SJSA1 (cell line): Measurements from ENCODE around the gene DYNC1LI1. TPM values are rescaled to one million over a fixed set of nuclear protein-coding genes. Genes with fewer than 3 reads are reported as not detected.

ENCODE experiments used
- DNase-seq, 2 experiments: peaks; one replicate each; pipeline ENCODE4 v3.0.0-alpha.2; 2015 to 2020; ENCODE audit warnings: low spot score in 2 of 2, low read depth in 1 of 2
- H3K27ac ChIP-seq: fragments of 250-450 bp; sonication (Bioruptor Pico); 2 replicates; pipeline ENCODE4 v1.5.1; 2020; ENCODE audit warnings: mild to moderate bottlenecking, moderate library complexity
- H3K27me3 ChIP-seq: fragments of 250-450 bp; sonication (Bioruptor Pico); replicated peaks from 2 replicates; pipeline ENCODE4 v1.5.1; 2020; ENCODE audit warnings: mild to moderate bottlenecking, moderate library complexity
- H3K36me3 ChIP-seq: fragments of 250-450 bp; sonication (Bioruptor Pico); 2 replicates; pipeline ENCODE4 v1.5.1; 2020; ENCODE audit warnings: mild to moderate bottlenecking
- H3K4me1 ChIP-seq: fragments of 250-450 bp; sonication (Bioruptor Pico); replicated peaks from 2 replicates; pipeline ENCODE4 v1.6.1; 2021; ENCODE audit warnings: mild to moderate bottlenecking
- H3K4me3 ChIP-seq: fragments of 250-450 bp; sonication (Bioruptor Pico); 2 replicates; pipeline ENCODE4 v1.5.1; 2020; ENCODE audit warnings: mild to moderate bottlenecking
- H3K9me3 ChIP-seq: fragments of 250-450 bp; sonication (Bioruptor Pico); replicated peaks from 2 replicates; pipeline ENCODE4 v1.5.1; 2020; ENCODE audit warnings: mild to moderate bottlenecking
- total RNA-seq: library from RNA; depleted of rRNA; stranded (reverse); fragments of >200 nt; shearing (Covaris generic); gene quantifications from 2 replicates; pipeline ENCODE4 v1.2.3, GENCODE V29; 2014

Gene DYNC1LI1
- total RNA-seq, 1 experiment from 2014 or later, result 67.0 TPM

DNA sequence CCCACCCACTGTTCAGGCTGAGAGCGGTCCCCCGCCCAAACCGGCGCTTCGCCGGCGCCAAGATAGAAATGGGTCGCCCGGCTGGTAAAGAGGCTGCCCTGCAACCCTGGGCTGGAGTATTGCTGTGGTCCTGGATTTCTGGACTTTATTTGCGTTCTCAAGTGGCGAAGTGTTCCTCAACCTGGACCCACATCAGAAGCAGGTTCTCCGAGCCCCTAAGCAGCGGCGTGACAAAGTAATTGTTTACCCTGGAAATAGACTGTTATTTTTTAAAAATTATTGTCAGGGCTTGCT lies 481 bp upstream of the DYNC1LI1 start:
- H3K27me3 ChIP-seq, result no peaks in the 10 kb centered on the region
- peaks cover 11% of the 10 kb centered on the region for H3K36me3 ChIP-seq
- H3K9me3 ChIP-seq, result peaks cover 3% of the 10 kb centered on the region; the same call in 1 of the 2 replicates
- peak overlapping the region; percentile 99 for H3K4me3 ChIP-seq
- H3K27ac ChIP-seq, result peak overlapping the region; percentile 97
- DNase-seq, result no peak
- H3K4me1 ChIP-seq, result peaks cover 28% of the 10 kb centered on the region

DNA sequence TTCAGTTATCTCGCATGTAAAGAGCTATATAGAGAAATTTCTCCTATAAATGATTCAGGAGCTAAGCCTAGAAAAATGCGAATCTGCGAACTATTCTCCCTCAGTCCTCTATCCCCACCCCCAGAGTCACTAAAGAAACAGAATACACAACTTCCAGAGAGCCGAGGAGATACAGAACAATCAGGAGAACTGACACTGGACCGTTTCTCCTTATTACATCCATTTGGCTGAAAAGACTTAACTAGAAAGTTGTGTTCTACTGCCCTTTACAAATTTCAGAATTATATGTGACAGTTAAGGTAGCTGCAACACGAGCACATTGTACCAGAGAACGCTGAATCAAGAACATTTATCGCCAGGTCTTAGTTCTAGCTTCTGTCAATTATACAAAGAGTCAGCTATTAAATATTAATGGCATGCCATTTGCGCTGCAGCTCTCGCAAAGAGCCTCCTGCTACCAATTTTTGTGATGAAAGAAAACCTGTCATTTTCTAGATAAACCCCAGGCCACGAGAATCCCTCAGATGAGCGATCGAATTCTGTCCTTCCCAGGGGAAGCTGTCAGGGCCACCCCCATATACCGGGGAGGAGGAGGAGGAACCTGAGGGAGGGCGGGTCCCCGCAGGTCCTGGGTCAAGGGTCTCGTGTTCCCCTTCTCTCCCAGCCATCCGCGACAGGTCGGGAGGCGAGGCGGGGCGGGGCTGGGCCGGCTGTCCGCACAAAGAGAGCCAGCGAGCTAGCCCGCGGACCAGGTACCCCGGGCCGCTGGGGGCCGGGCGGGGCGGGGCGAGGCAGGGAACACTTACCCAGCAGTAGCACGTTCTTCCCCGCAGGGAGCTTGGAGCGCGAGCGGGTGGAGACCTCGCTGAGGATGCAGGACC lies 878 bp downstream of the DYNC1LI1 start:
- Histone ChIP-seq H3K9me3 (peaks cover 3% of the 10 kb centered on the region; the same call in 1 of the 2 replicates), H3K27ac (peak overlapping the region; percentile 97), H3K27me3 (no peaks in the 10 kb centered on the region), H3K4me1 (peaks cover 26% of the 10 kb centered on the region), H3K36me3 (peaks cover 21% of the 10 kb centered on the region), H3K4me3 (peak overlapping the region; percentile 99)
- peak; percentile 28 to 60 for DNase-seq

DNA sequence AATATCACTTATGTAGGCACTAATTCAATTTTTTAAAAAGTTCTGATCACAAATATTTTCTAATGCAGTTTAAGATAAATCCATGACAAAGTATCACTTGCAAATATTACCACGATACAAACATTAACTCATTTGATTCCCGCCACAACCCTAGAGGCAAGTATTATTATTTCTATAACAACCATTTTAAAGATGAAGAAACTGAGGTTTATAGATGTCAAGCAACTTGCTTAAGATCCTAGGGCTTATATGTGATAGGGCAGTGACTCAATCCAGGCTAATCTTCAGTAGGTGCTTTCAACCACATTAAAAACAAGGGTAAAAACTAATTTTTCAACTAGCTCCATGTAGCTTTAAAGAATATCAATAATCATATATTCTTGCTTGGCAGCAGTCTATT lies 1.7 kb downstream of the DYNC1LI1 start:
- H3K4me3 ChIP-seq, result peak overlapping the region; percentile 99
- peaks cover 30% of the 10 kb centered on the region for H3K36me3 ChIP-seq
- H3K4me1 ChIP-seq, result peaks cover 26% of the 10 kb centered on the region
- peaks cover 3% of the 10 kb centered on the region; the same call in 1 of the 2 replicates for H3K9me3 ChIP-seq
- H3K27me3 ChIP-seq, result no peaks in the 10 kb centered on the region
- no peak overlapping the region for H3K27ac ChIP-seq
- DNase-seq, result no peak

DNA sequence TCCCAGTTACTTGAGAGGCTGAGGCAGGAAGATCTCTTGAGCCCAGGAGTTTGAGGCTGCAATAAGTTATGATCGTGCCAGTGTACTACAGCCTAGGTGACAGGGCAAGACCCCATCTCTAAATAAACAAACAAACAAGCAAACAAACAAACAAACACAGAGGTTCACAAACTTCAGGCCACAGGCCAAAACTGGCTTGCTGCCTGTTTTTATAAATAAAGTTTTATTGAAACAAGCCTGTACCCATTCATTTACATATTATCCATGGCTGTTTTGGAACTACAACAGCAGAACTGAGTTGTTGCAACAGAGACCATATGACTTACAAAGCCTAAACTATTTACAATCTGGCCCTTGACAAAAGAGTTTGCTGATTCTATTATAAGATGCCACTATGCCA lies 6.5 kb downstream of the DYNC1LI1 start:
- no peak overlapping the region for H3K4me3 ChIP-seq
- no peaks in the 10 kb centered on the region for H3K9me3 ChIP-seq
- peaks cover 4% of the 10 kb centered on the region; the same call in 1 of the 2 replicates for H3K4me1 ChIP-seq
- H3K27ac ChIP-seq, result no peak overlapping the region
- no peak for DNase-seq
- H3K27me3 ChIP-seq, result no peaks in the 10 kb centered on the region
- peaks cover 28% of the 10 kb centered on the region for H3K36me3 ChIP-seq

DNA sequence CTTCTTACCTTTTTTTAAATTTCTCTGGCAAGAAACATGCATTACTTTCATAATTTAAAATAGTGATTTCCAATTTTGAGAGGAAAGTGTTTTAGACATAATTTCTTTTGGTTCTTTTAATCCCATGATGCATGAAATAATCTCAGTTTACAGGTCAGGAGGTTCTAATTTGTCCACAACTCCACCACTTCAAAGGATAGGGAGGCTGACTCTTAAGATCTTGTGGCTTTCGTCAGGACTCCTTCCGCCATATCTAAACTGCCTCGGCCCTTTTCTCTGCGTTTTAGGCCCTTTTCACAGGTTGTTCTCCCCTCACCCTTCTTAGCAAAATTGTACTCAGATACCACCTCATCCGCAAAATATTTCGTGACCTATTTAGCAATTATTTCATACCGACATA lies 8.0 kb downstream of the DYNC1LI1 start:
- Histone ChIP-seq H3K4me1 (no peaks in the 10 kb centered on the region), H3K27me3 (no peaks in the 10 kb centered on the region), H3K9me3 (no peaks in the 10 kb centered on the region), H3K27ac (no peak overlapping the region), H3K36me3 (peaks cover 28% of the 10 kb centered on the region), H3K4me3 (no peak overlapping the region)
- no peak for DNase-seq

DNA sequence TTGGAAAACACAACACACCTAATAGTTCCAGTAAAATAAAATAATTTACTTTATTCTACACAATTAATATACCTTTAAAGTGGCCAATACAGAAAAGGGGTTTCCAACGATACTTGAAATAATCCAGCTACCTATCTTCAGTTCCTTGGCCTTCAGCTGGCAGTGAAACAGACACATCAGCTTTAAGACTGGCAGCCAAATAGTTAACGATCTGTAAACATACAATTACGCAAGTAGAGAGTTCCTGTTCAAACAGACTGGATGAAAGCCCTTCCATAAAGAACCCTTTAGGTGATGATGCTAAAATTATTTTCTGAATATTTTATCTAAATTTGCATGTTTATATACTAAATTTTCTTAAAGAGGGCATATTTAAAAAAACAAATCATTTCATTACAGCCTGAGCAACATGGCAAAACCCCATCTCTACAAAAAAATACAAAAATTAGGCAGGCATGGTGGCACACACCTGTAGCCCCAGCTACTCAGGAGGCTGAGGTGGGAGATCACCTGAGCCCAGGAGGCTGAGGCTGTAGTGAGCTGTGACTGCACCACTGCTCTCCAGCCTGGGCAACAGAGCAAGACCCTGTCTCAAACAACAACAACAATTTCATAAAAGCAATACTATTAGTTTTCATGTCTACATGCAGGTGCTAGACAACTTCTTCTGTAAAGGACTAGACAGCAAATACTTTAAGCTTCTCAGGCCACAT lies 12.9 kb downstream of the DYNC1LI1 start:
- DNase-seq, result no peak
- Histone ChIP-seq H3K36me3 (peaks cover 3% of the 10 kb centered on the region; the same call in 1 of the 2 replicates), H3K27ac (no peak overlapping the region), H3K4me3 (no peak overlapping the region), H3K4me1 (no peaks in the 10 kb centered on the region), H3K9me3 (no peaks in the 10 kb centered on the region), H3K27me3 (no peaks in the 10 kb centered on the region)

DNA sequence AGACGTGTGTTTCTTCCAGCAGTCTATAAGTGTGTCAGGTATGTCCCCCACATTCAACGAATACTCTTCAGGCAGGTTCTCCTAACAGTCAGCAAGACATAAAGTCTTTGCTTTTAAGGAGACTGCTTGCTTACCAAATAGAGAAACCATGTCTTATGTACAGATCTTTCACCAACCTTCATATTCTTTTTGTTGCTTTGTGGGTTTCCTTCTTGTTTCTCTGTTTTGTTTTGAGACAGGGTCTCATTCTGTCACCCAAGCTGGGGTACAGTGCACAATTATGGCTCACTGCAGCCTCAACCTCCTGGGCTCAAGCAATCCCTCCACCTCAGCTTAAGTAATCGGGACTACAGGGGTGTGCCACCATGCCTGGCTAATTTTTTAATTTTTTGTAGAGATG lies 14.3 kb downstream of the DYNC1LI1 start:
- no peaks in the 10 kb centered on the region for H3K9me3 ChIP-seq

DNA sequence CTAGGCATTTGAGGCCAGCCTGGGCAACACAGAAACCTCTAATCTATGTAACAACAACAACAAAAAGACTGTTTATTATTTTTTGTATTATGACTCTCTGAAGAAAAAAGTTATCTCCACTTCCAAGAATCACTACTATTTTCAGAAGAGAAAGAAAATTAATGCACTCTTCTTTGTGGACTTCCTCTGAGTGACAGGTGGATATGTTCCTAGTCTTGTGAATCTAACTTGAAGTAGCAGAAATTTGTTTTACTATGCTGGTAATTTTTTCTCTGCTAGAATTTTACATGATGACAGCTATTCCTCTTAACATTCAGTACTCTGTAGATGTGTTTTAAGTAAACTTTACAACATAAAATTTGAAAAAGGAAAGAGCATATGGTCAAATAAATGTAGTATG lies 16.7 kb downstream of the DYNC1LI1 start:
- DNase-seq, result no peak
- Histone ChIP-seq H3K4me1 (no peaks in the 10 kb centered on the region), H3K36me3 (no peaks in the 10 kb centered on the region), H3K27me3 (no peaks in the 10 kb centered on the region), H3K9me3 (no peaks in the 10 kb centered on the region), H3K27ac (no peak overlapping the region), H3K4me3 (no peak overlapping the region)

More for the DNA sequence above, 14.3 kb downstream of the DYNC1LI1 start:
- H3K4me1 ChIP-seq, result no peaks in the 10 kb centered on the region
- no peak for DNase-seq
- H3K27me3 ChIP-seq, result no peaks in the 10 kb centered on the region
- no peak overlapping the region for H3K27ac ChIP-seq
- H3K36me3 ChIP-seq, result peaks cover 3% of the 10 kb centered on the region; the same call in 1 of the 2 replicates
- H3K4me3 ChIP-seq, result no peak overlapping the region

DNA sequence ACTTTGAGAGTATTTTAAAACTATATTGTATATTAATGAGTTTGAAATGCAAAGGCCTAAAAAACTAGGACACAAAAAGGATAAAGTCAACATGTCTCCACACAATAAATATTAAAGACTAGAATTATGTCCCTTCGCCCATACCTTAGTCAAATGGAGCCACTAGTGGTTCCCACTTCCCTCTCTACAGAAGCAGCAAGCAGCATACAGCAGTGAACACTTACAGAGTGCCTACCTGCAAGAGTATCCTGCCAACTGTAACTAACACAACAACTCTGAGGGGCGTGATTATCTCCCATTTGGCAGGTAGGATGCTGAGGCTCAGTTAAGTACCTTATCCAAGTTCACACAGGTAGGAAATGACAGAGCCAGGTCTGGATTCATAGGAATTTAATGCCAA lies 17.2 kb downstream of the DYNC1LI1 start:
- Histone ChIP-seq H3K27ac (no peak overlapping the region), H3K4me3 (no peak overlapping the region), H3K36me3 (no peaks in the 10 kb centered on the region), H3K9me3 (no peaks in the 10 kb centered on the region), H3K27me3 (no peaks in the 10 kb centered on the region), H3K4me1 (no peaks in the 10 kb centered on the region)
- DNase-seq, result no peak

DNA sequence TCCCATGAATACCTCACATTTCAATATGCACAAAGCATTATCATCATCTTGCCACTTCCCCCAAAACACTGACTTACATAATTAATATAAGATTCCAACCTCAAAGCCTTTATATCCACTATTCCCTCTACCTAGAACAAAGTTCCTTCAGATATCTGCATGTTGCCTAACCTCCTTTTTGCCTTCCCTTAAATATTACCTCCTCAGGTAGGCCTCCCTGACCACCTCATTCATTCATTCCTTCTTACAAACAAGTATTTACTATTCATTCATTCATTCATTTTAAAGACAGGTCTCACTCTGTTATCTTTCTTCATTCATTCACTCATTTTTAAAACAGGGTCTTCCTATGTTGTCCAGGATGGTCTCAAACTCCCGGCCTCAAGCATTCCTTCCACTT lies 18.6 kb downstream of the DYNC1LI1 start:
- DNase-seq, result no peak
- Histone ChIP-seq H3K4me3 (no peak overlapping the region), H3K36me3 (no peaks in the 10 kb centered on the region), H3K4me1 (no peaks in the 10 kb centered on the region), H3K27ac (no peak overlapping the region), H3K27me3 (no peaks in the 10 kb centered on the region), H3K9me3 (no peaks in the 10 kb centered on the region)

DNA sequence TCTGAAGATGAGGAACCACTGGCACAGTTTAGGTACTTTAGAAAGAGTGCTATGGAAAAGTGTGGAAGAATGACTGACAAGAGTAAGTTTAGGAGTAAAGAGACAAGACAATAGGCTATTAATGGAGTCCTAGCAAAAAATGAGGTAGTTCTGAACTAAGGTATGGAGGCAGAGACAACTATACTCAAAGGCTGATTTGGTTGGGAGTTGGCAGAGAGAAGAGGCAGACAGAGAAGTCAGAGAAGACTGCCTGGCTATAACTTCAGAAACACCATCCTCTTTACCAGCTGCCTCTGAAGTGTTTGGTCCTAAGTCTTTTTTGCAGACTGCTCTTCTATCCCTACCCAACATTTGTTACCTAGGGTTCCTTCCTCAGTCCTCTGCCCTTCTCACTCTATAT lies 19.2 kb downstream of the DYNC1LI1 start:
- no peak overlapping the region for H3K27ac ChIP-seq
- H3K27me3 ChIP-seq, result no peaks in the 10 kb centered on the region
- H3K9me3 ChIP-seq, result no peaks in the 10 kb centered on the region
- no peak for DNase-seq
- no peaks in the 10 kb centered on the region for H3K36me3 ChIP-seq
- H3K4me3 ChIP-seq, result no peak overlapping the region
- H3K4me1 ChIP-seq, result no peaks in the 10 kb centered on the region

DNA sequence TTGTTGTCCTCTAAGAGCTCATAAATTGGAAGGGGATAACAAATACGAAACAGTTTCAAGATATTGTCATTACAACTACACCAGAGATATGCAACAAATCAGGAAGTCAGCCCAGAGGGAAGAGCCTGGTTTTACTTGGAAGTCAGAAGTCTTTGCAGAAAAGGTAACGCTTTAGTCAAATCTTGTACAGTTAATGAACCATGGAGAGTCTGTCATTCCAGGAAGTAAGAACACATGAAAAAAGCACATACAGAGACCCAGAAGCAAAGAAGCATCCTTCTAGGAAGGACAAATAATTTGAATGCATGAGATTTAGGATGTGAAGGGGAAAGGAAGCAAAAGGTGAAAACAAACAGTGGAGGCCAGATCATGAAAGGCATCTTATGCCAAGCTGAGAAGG lies 19.6 kb downstream of the DYNC1LI1 start:
- Histone ChIP-seq H3K36me3 (no peaks in the 10 kb centered on the region), H3K27ac (no peak overlapping the region), H3K27me3 (no peaks in the 10 kb centered on the region), H3K9me3 (no peaks in the 10 kb centered on the region), H3K4me1 (no peaks in the 10 kb centered on the region), H3K4me3 (no peak overlapping the region)
- no peak for DNase-seq

DNA sequence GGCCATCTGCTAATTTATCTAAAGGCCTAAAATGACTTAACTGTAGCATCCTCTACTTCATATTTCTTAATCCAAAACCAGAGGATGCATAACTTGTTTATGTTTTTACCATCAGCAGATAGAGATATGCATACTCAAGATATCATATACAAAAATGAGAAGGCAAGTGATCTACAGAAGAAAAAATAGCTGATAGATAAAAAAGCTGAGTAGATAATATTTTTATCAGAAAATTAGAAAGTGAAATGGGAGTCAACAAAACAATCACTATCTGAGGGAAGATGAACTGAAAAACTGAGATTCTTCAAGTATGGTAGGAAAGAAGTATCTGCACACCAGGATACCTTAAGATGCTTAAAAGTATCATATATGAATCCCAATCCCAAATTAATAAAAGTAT lies 25.4 kb downstream of the DYNC1LI1 start:
- Histone ChIP-seq H3K4me1 (no peaks in the 10 kb centered on the region), H3K36me3 (peaks cover 10% of the 10 kb centered on the region; the same call in 1 of the 2 replicates), H3K27ac (no peak overlapping the region), H3K27me3 (no peaks in the 10 kb centered on the region), H3K9me3 (no peaks in the 10 kb centered on the region), H3K4me3 (no peak overlapping the region)
- DNase-seq, result no peak

DNA sequence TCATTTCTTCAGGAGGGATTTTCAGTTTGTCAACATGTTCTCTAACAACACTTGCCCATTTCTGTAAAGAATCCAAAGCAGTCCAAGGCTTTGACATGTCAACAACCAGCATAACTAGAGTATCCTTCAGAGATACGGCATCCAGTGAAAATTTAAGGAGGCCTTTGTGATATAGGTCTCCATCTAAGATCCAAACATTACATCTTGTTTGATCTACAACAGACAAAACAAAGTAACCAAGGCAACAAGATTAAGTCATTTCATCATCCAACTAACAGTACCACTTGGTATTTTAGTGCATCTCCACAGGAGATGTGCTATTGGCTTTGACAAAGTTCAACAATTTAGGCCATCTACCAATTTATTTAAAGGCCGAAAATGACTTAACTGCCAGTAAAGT lies 25.8 kb downstream of the DYNC1LI1 start:
- DNase-seq, result no peak
- H3K36me3 ChIP-seq, result peaks cover 10% of the 10 kb centered on the region; the same call in 1 of the 2 replicates
- no peak overlapping the region for H3K4me3 ChIP-seq
- H3K27me3 ChIP-seq, result no peaks in the 10 kb centered on the region
- no peaks in the 10 kb centered on the region for H3K4me1 ChIP-seq
- H3K9me3 ChIP-seq, result no peaks in the 10 kb centered on the region
- no peak overlapping the region for H3K27ac ChIP-seq
